ENCODE results near the gene IMP3. TPM values are rescaled to one million over a fixed set of nuclear protein-coding genes. Genes with fewer than 3 reads are reported as not detected.
"Not testable (repeated sequence)": the region's sequence is repeated elsewhere in the genome, so short reads cannot be mapped to it uniquely, and the experiment has no call there.

The IMP3 gene
- polyA plus RNA-seq, 1 donor from 2014 or later: 147 TPM

DNA sequence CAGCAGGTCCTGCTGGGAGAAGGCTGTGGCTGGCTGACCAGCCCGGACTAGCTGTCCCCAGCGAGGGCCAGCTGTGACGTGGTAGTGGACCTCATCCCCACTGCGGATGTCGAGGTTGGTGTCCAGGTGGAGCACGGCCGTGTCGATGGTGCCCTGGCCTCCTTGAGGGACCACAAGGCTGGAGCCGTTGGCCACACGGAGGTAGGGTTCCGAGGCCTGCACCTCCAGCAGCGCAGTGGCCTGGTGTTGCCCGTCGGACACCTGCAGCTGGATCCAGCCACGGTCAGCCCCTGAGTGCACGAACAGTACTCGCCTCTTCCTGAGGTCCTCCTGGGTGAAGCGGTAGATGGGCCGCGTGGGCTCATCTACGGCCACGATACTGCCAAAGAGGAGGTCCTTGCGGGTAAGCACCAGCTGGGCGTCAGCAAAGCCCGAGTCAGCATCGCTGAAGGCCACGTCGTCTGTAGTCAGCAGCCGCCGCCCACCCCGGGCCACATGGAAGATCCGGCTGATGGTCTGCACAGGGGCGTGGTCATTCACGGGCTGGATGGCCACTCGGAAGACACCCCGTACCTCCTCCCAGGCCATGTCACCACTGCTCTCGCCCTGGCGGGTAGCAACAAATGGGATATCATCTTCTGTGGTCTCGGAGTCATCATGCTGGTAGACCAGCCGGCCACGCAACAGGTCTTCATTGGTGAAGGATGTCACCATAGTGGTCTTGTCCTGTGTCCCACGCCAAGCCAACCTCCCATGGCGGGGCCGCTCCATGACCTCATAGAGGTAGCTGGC lies 47.7 kb upstream of the IMP3 start:
- H3K9me2 ChIP-seq (ENCODE audit: insufficient read depth, low read length): no peaks in the 10 kb centered on the region
- H3K79me2 ChIP-seq (replicated peaks; ENCODE audit: insufficient read depth, low read length): no peaks in the 10 kb centered on the region
- no peaks in the 10 kb centered on the region for H3K27me3 ChIP-seq (ENCODE audit: insufficient read depth, low read depth, low read length)
- H3K9me3 ChIP-seq (ENCODE audit: low read length): no peaks in the 10 kb centered on the region
- H2AFZ ChIP-seq (ENCODE audit: low read depth, low read length): no peak overlapping the region
- no peaks in the 10 kb centered on the region for H3K36me3 ChIP-seq (ENCODE audit: insufficient read depth, low read length)
- H3K27ac ChIP-seq (ENCODE audit: low read length): no peak overlapping the region
- TF ChIP-seq RAD21 (conservative IDR thresholded peaks at IDR 0.05) (no peak), TAF1 (IDR thresholded peaks at IDR 0.05; ENCODE audit: low read depth) (no peak), EP300 (conservative IDR thresholded peaks at IDR 0.05; ENCODE audit: poor library complexity, severe bottlenecking) (no peak), EZH2 (IDR thresholded peaks at IDR 0.05; ENCODE audit: borderline replicate concordance, insufficient read depth, low read length, poor library complexity, severe bottlenecking) (no peak), MXI1 (conservative IDR thresholded peaks at IDR 0.05; ENCODE audit: poor library complexity, severe bottlenecking) (no peak)
- TF ChIP-seq, protein P1, sequence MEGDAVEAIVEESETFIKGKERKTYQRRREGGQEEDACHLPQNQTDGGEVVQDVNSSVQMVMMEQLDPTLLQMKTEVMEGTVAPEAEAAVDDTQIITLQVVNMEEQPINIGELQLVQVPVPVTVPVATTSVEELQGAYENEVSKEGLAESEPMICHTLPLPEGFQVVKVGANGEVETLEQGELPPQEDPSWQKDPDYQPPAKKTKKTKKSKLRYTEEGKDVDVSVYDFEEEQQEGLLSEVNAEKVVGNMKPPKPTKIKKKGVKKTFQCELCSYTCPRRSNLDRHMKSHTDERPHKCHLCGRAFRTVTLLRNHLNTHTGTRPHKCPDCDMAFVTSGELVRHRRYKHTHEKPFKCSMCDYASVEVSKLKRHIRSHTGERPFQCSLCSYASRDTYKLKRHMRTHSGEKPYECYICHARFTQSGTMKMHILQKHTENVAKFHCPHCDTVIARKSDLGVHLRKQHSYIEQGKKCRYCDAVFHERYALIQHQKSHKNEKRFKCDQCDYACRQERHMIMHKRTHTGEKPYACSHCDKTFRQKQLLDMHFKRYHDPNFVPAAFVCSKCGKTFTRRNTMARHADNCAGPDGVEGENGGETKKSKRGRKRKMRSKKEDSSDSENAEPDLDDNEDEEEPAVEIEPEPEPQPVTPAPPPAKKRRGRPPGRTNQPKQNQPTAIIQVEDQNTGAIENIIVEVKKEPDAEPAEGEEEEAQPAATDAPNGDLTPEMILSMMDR (IDR thresholded peaks at IDR 0.05; ENCODE audit: poor library complexity, severe bottlenecking): no peak
- TF ChIP-seq, protein P2, sequence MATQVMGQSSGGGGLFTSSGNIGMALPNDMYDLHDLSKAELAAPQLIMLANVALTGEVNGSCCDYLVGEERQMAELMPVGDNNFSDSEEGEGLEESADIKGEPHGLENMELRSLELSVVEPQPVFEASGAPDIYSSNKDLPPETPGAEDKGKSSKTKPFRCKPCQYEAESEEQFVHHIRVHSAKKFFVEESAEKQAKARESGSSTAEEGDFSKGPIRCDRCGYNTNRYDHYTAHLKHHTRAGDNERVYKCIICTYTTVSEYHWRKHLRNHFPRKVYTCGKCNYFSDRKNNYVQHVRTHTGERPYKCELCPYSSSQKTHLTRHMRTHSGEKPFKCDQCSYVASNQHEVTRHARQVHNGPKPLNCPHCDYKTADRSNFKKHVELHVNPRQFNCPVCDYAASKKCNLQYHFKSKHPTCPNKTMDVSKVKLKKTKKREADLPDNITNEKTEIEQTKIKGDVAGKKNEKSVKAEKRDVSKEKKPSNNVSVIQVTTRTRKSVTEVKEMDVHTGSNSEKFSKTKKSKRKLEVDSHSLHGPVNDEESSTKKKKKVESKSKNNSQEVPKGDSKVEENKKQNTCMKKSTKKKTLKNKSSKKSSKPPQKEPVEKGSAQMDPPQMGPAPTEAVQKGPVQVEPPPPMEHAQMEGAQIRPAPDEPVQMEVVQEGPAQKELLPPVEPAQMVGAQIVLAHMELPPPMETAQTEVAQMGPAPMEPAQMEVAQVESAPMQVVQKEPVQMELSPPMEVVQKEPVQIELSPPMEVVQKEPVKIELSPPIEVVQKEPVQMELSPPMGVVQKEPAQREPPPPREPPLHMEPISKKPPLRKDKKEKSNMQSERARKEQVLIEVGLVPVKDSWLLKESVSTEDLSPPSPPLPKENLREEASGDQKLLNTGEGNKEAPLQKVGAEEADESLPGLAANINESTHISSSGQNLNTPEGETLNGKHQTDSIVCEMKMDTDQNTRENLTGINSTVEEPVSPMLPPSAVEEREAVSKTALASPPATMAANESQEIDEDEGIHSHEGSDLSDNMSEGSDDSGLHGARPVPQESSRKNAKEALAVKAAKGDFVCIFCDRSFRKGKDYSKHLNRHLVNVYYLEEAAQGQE (IDR thresholded peaks at IDR 0.05; ENCODE audit: borderline replicate concordance): no peak
- H4K20me1 ChIP-seq (ENCODE audit: insufficient read depth): no peaks in the 10 kb centered on the region
- no peak overlapping the region for H3K9ac ChIP-seq (ENCODE audit: low read length)
- no peak overlapping the region for H3K4me2 ChIP-seq (ENCODE audit: low read length)
- H3F3A ChIP-seq (ENCODE audit: insufficient read depth, low read length, poor library complexity, severe bottlenecking): no peaks in the 10 kb centered on the region
- H3K4me3 ChIP-seq (ENCODE audit: low read length): no peak overlapping the region

DNA sequence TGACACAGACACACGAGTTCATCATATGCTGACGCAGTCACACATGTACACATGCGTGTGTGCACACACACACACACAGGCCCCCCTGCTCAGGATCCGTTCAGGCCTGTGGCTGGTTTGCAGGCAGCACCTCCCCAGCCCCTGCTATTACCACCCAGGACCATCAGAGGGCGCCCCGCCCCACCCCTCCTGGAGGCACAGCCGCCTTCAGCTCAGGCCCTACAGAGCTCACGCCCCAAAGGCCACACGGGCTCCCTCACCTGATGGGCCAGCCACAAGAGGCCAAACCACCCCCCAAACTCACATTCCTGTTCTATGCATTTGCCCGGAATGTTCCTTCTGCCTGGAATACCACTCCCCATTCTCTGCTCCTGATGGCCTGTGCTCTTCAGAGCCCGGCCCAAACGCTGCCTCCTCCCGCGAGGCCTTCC lies 46.2 kb upstream of the IMP3 start:
- not testable (repeated sequence) for H3K36me3 ChIP-seq (ENCODE audit: insufficient read depth, low read length); H3K9ac ChIP-seq (ENCODE audit: low read length); H2AFZ ChIP-seq (ENCODE audit: low read depth, low read length); H3K79me2 ChIP-seq (replicated peaks; ENCODE audit: insufficient read depth, low read length); H3K4me3 ChIP-seq (ENCODE audit: low read length); H3K4me2 ChIP-seq (ENCODE audit: low read length); H4K20me1 ChIP-seq (ENCODE audit: insufficient read depth); H3K27me3 ChIP-seq (ENCODE audit: insufficient read depth, low read depth, low read length); H3F3A ChIP-seq (ENCODE audit: insufficient read depth, low read length, poor library complexity, severe bottlenecking); H3K9me3 ChIP-seq (ENCODE audit: low read length); H3K27ac ChIP-seq (ENCODE audit: low read length); H3K9me2 ChIP-seq (ENCODE audit: insufficient read depth, low read length)
- TF ChIP-seq, protein P1 (IDR thresholded peaks at IDR 0.05; ENCODE audit: poor library complexity, severe bottlenecking): peak; percentile 72
- TF ChIP-seq SMC3 (conservative IDR thresholded peaks at IDR 0.05; ENCODE audit: poor library complexity): peak; percentile 70
- peak; percentile 53 for TF ChIP-seq RAD21 (conservative IDR thresholded peaks at IDR 0.05)
